ENCODE data around the gene PACS2. TPM values are rescaled to one million over a fixed set of nuclear protein-coding genes. Genes with fewer than 3 reads are reported as not detected.

The PACS2 gene
- total and polyA plus RNA-seq, 2 donors (not counting 3 experiments of a cell fraction or from before 2014, with no cell fraction given): 52.7 to 86.3 TPM

- Histone ChIP-seq H3K9me1 (replicated peaks; ENCODE audit: control insufficient read depth, extremely low read depth, insufficient read depth, low read length) (no peaks in the 10 kb centered on the region), H3K27me3 (ENCODE audit: control insufficient read depth in 2 of 2, insufficient read depth in 2 of 2, low read length in 2 of 2) (no peaks in the 10 kb centered on the region), H2AFZ (ENCODE audit: low read depth, low read length) (no peak overlapping the region), H3K79me2 (ENCODE audit: control insufficient read depth, insufficient read depth, low read length) (peaks cover 11% of the 10 kb centered on the region), H3K4me3 (replicated peaks in 1 of 3; ENCODE audit: insufficient read depth in 1 of 3, low read depth in 1 of 3, low read length in 3 of 3) (no peak overlapping the region), H3K36me3 (ENCODE audit: control insufficient read depth in 2 of 2, extremely low read depth in 1 of 2, insufficient read depth in 2 of 2, low read length in 2 of 2) (no peaks in the 10 kb centered on the region), H3K27ac (ENCODE audit: insufficient read depth, low read depth, low read length) (no peak overlapping the region), H3K4me2 (ENCODE audit: insufficient read depth, low read length) (no peak overlapping the region), H3K9ac (replicated peaks; ENCODE audit: extremely low read depth, insufficient read depth, low read length) (no peak overlapping the region), H3K4me1 (ENCODE audit: control insufficient read depth, extremely low read depth, insufficient read depth, low read length) (peaks cover 2% of the 10 kb centered on the region), H4K20me1 (replicated peaks; ENCODE audit: control insufficient read depth, extremely low read depth, insufficient read depth, low read length) (no peaks in the 10 kb centered on the region), H3K9me3 (replicated peaks; ENCODE audit: control insufficient read depth, insufficient read depth, low read length) (no peaks in the 10 kb centered on the region)
- DNase-seq (ENCODE audit: low read depth, low spot score): no peak
- ChIA-PET POLR2A (interaction anchor here (0.6 kb wide), 1 partner anchor 98 kb away, joined by 3 read pairs; no protein-coding TSS in a partner anchor), CTCF (no interaction called here)
- intact Hi-C loops (cut with micrococcal nuclease) (no loop called here), dilution Hi-C loops (cut with MboI; ENCODE audit: extremely low pct_ligation_motif_present, low sequenced_read_pairs) (no loop called here)
- no peak for FAIRE-seq
- BruUV-seq (replicated peaks): no TSS peak
- no peak for TF ChIP-seq POLR2A (IDR thresholded peaks at IDR 0.05; ENCODE audit: low read depth, low read length)
- TF ChIP-seq POLR2AphosphoS5 (IDR thresholded peaks at IDR 0.05; ENCODE audit: insufficient read depth, low read depth, low read length): no peak
- TF ChIP-seq MAX (IDR thresholded peaks at IDR 0.05; ENCODE audit: insufficient read depth, insufficient read length): no peak
- no peak for TF ChIP-seq FOS (IDR thresholded peaks at IDR 0.05; ENCODE audit: borderline replicate concordance, insufficient read depth, low read length)
- no peak for TF ChIP-seq GATA2 (IDR thresholded peaks at IDR 0.05; ENCODE audit: insufficient read depth, insufficient read length, low read depth, low read length)
- no peak for TF ChIP-seq CTCF (IDR thresholded peaks at IDR 0.05; ENCODE audit: extremely low read depth in 1 of 2, insufficient read depth in 1 of 2, low read depth in 1 of 2, low read length in 2 of 2)
- no peak for TF ChIP-seq EZH2 (IDR thresholded peaks at IDR 0.05; ENCODE audit: borderline replicate concordance, low read depth, low read length, severe bottlenecking)
- TF ChIP-seq JUN (IDR thresholded peaks at IDR 0.05; ENCODE audit: borderline replicate concordance, insufficient read depth, insufficient read length, low read depth): no peak
- TF ChIP-seq MYC (IDR thresholded peaks at IDR 0.05; ENCODE audit: low read depth, low read length): no peak
Observed at GRCh38 chr14:105325303-105325702, 10.8 kb downstream of the PACS2 start.
